Parathyroid adenoma (tissue), 2 donors: ENCODE measurements around the gene PRODH2.
"Not testable (repeated sequence)": the region's sequence is repeated elsewhere in the genome, so short reads cannot be mapped to it uniquely, and the experiment has no call there.

Source experiments
- H2AFZ ChIP-seq: fragments of 300-600 bp; sonication (generic); one replicate; pipeline ENCODE4 v1.7.0; 2017; ENCODE audit warnings: antibody characterized with exemption, mild to moderate bottlenecking
- H3K27ac ChIP-seq: fragments of 300-600 bp; sonication (generic); one replicate; pipeline ENCODE4 v1.7.0; 2017
- H3K27me3 ChIP-seq: fragments of 300-600 bp; sonication (generic); one replicate; pipeline ENCODE4 v1.7.0; 2017; ENCODE audit warnings: low read length; ENCODE audit not compliant: control insufficient read depth, insufficient read depth
- H3K36me3 ChIP-seq: fragments of 300-600 bp; sonication (generic); one replicate; pipeline ENCODE4 v1.7.0; 2017; ENCODE audit warnings: low read length; ENCODE audit not compliant: control insufficient read depth, insufficient read depth
- H3K4me1 ChIP-seq: fragments of 300-600 bp; sonication (generic); one replicate; pipeline ENCODE4 v1.7.0; 2017; ENCODE audit warnings: control low read depth
- H3K4me2 ChIP-seq: fragments of 300-600 bp; sonication (generic); one replicate; pipeline ENCODE4 v1.7.0; 2017; ENCODE audit warnings: low read length
- H3K4me3 ChIP-seq: fragments of 300-600 bp; sonication (generic); one replicate; pipeline ENCODE4 v1.7.0; 2017; ENCODE audit warnings: low read depth, low read length
- H3K79me2 ChIP-seq: fragments of 300-600 bp; sonication (generic); one replicate; pipeline ENCODE4 v1.7.0; 2017; ENCODE audit warnings: control low read depth
- H3K9ac ChIP-seq: fragments of 300-600 bp; sonication (generic); one replicate; pipeline ENCODE4 v1.7.0; 2017; ENCODE audit warnings: mild to moderate bottlenecking
- H3K9me3 ChIP-seq: fragments of 300-600 bp; sonication (generic); one replicate; pipeline ENCODE4 v1.7.0; 2017; ENCODE audit warnings: low read length; ENCODE audit not compliant: control insufficient read depth
- CTCF ChIP-seq: fragments of 300-600 bp; sonication (generic); IDR thresholded peaks from one replicate; pipeline ENCODE4 v1.7.0; 2017; ENCODE audit warnings: antibody characterized with exemption, mild to moderate bottlenecking
- donor health status: primary hyperparathyroidism.

The PRODH2 gene

GRCh38 chr19:35775046-35775297 is 37.7 kb downstream of the PRODH2 start:
- H3K4me2 ChIP-seq: peak overlapping the region; percentile 77
- no peaks in the 10 kb centered on the region for H3K79me2 ChIP-seq
- H3K36me3 ChIP-seq: no peaks in the 10 kb centered on the region
- H3K27ac ChIP-seq: no peak overlapping the region
- no peaks in the 10 kb centered on the region for H3K27me3 ChIP-seq
- peak overlapping the region; percentile 43 for H3K4me3 ChIP-seq
- no peaks in the 10 kb centered on the region for H3K9me3 ChIP-seq
- no peak for TF ChIP-seq CTCF
- H3K4me1 ChIP-seq: peaks cover 10% of the 10 kb centered on the region
- H3K9ac ChIP-seq: no peak overlapping the region
- H2AFZ ChIP-seq: peak overlapping the region; percentile 80

- Histone ChIP-seq H3K4me1 (peaks cover 10% of the 10 kb centered on the region), H3K4me3 (peak overlapping the region; percentile 43), H3K9ac (no peak overlapping the region), H3K27ac (no peak overlapping the region), H3K27me3 (no peaks in the 10 kb centered on the region), H3K4me2 (peak overlapping the region; percentile 77), H3K36me3 (no peaks in the 10 kb centered on the region), H3K9me3 (no peaks in the 10 kb centered on the region), H3K79me2 (no peaks in the 10 kb centered on the region), H2AFZ (peak overlapping the region; percentile 80)
- no peak for TF ChIP-seq CTCF
Measured at GRCh38 chr19:35774274-35775045, 38.2 kb downstream of the PRODH2 start.

- no peak overlapping the region for H3K27ac ChIP-seq
- H3K4me2 ChIP-seq: no peak overlapping the region
- no peak overlapping the region for H3K9ac ChIP-seq
- H3K27me3 ChIP-seq: no peaks in the 10 kb centered on the region
- no peak for TF ChIP-seq CTCF
- H3K4me3 ChIP-seq: no peak overlapping the region
- H3K4me1 ChIP-seq: peaks cover 15% of the 10 kb centered on the region
- no peaks in the 10 kb centered on the region for H3K9me3 ChIP-seq
- no peaks in the 10 kb centered on the region for H3K79me2 ChIP-seq
- H3K36me3 ChIP-seq: no peaks in the 10 kb centered on the region
- H2AFZ ChIP-seq: no peak overlapping the region
Measured at GRCh38 chr19:35773020-35773806, 39.4 kb downstream of the PRODH2 start.

GRCh38 chr19:35772362-35772761 is 40.3 kb downstream of the PRODH2 start:
- H3K4me3 ChIP-seq, H2AFZ ChIP-seq, H3K79me2 ChIP-seq, H3K4me2 ChIP-seq, H3K27me3 ChIP-seq, H3K36me3 ChIP-seq, H3K9ac ChIP-seq, H3K27ac ChIP-seq, H3K9me3 ChIP-seq: not testable (repeated sequence)
- H3K4me1 ChIP-seq: peaks cover 23% of the 10 kb centered on the region

- Histone ChIP-seq H3K9me3 (no peaks in the 10 kb centered on the region), H3K4me2 (peak overlapping the region; percentile 68), H3K4me1 (peaks cover 16% of the 10 kb centered on the region), H3K36me3 (no peaks in the 10 kb centered on the region), H3K27me3 (no peaks in the 10 kb centered on the region), H3K79me2 (no peaks in the 10 kb centered on the region), H3K27ac (peak overlapping the region; percentile 90), H3K4me3 (peak overlapping the region; percentile 20), H2AFZ (peak overlapping the region; percentile 94), H3K9ac (no peak overlapping the region)
- no peak for TF ChIP-seq CTCF
Measured at GRCh38 chr19:35768082-35768421, 44.6 kb downstream of the PRODH2 start.
